Measurements from ENCODE around the gene STX2.

DNA sequence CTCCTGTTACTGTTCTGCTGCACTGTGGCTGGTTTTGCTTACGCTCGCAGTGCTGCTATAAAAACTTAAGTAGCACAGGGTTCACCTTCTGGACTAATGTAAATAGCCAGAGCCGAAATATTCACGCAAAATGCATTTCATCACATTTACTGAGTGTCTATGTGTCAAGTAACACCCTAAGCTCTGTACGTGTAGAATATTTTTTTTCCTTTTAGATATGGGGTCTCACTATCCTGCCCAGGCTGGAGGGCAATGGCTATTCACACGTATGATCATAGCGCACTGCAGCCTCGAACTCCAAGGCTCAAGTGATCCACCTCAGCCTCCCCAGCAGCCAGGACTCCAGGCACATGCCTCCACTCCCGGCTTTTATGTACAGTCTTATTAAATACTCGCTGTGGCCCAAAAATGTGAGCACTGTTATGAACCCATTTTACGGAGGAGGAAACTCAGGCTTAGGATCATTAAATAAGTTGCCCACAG, 62.2 kb downstream of the STX2 start:
- TF ChIP-seq, protein P1, sequence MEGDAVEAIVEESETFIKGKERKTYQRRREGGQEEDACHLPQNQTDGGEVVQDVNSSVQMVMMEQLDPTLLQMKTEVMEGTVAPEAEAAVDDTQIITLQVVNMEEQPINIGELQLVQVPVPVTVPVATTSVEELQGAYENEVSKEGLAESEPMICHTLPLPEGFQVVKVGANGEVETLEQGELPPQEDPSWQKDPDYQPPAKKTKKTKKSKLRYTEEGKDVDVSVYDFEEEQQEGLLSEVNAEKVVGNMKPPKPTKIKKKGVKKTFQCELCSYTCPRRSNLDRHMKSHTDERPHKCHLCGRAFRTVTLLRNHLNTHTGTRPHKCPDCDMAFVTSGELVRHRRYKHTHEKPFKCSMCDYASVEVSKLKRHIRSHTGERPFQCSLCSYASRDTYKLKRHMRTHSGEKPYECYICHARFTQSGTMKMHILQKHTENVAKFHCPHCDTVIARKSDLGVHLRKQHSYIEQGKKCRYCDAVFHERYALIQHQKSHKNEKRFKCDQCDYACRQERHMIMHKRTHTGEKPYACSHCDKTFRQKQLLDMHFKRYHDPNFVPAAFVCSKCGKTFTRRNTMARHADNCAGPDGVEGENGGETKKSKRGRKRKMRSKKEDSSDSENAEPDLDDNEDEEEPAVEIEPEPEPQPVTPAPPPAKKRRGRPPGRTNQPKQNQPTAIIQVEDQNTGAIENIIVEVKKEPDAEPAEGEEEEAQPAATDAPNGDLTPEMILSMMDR (conservative IDR thresholded peaks at IDR 0.05; ENCODE audit: low read length) = no peak
- TF ChIP-seq EZH2phosphoT487 (IDR thresholded peaks at IDR 0.05; ENCODE audit: borderline replicate concordance) = no peak

Data from Loucy (cell line).